ENCODE data around the gene TFB1M. TPM values are rescaled to one million over a fixed set of nuclear protein-coding genes. Genes with fewer than 3 reads are reported as not detected.
A peak's percentile ranks its signal among the peaks of the same experiment; 100 is the strongest.
"Not testable (repeated sequence)": the region's sequence is repeated elsewhere in the genome, so short reads cannot be mapped to it uniquely, and the experiment has no call there.

Gene TFB1M
- total RNA-seq, 1 donor from 2014 or later: 16.8 TPM

GRCh38 chr6:155253337-155253736 is 60.9 kb downstream of the TFB1M start:
- intact Hi-C loops (cut with micrococcal nuclease): no loop called here
- DNase-seq (no peak), ATAC-seq (peak; percentile 61)

GRCh38 chr6:155252581-155252980 is 61.7 kb downstream of the TFB1M start:
- intact Hi-C loops (cut with micrococcal nuclease): no loop called here
- ATAC-seq: no peak
- DNase-seq: no peak

GRCh38 chr6:155250701-155251381 is 63.4 kb downstream of the TFB1M start:
- no peak for DNase-seq
- peak; percentile 71 for ATAC-seq
- intact Hi-C loops (cut with micrococcal nuclease): no loop called here

GRCh38 chr6:155248008-155249001 is 66.0 kb downstream of the TFB1M start:
- intact Hi-C loops (cut with micrococcal nuclease): loop anchor here (5.0 kb wide), 1 partner anchor 71 kb away; no protein-coding TSS in a partner anchor
- ATAC-seq (peak; percentile 41), DNase-seq (no peak)

GRCh38 chr6:155247618-155248007 is 66.7 kb downstream of the TFB1M start:
- intact Hi-C loops (cut with micrococcal nuclease): loop anchor here (5.0 kb wide), 1 partner anchor 70 kb away; no protein-coding TSS in a partner anchor
- DNase-seq: no peak
- ATAC-seq: no peak

- no peak for ATAC-seq
- intact Hi-C loops (cut with micrococcal nuclease): loop anchor here (5.0 kb wide), 1 partner anchor 70 kb away; no protein-coding TSS in a partner anchor
- no peak for DNase-seq
Measured at GRCh38 chr6:155246825-155247224, 67.5 kb downstream of the TFB1M start.

GRCh38 chr6:155245831-155246230 is 68.5 kb downstream of the TFB1M start:
- intact Hi-C loops (cut with micrococcal nuclease): loop anchor here (5.0 kb wide), 1 partner anchor 69 kb away; no protein-coding TSS in a partner anchor
- ATAC-seq (no peak), DNase-seq (no peak)

GRCh38 chr6:155245193-155245592 is 69.1 kb downstream of the TFB1M start:
- no peak for ATAC-seq
- intact Hi-C loops (cut with micrococcal nuclease): loop anchor here (5.0 kb wide), 1 partner anchor 68 kb away; no protein-coding TSS in a partner anchor
- DNase-seq: no peak

GRCh38 chr6:155244434-155244833 is 69.8 kb downstream of the TFB1M start:
- intact Hi-C loops (cut with micrococcal nuclease): no loop called here
- no peak for DNase-seq
- no peak for ATAC-seq

- DNase-seq (no peak), ATAC-seq (no peak)
- intact Hi-C loops (cut with micrococcal nuclease): no loop called here
Measured at GRCh38 chr6:155241966-155242365, 72.3 kb downstream of the TFB1M start.

GRCh38 chr6:155240905-155241600 is 73.2 kb downstream of the TFB1M start:
- no peak for ATAC-seq
- DNase-seq: no peak
- intact Hi-C loops (cut with micrococcal nuclease): no loop called here

GRCh38 chr6:155237613-155238012 is 76.7 kb downstream of the TFB1M start:
- no peak for ATAC-seq
- no peak for DNase-seq
- intact Hi-C loops (cut with micrococcal nuclease): no loop called here

- ATAC-seq (no peak), DNase-seq (no peak)
- intact Hi-C loops (cut with micrococcal nuclease): no loop called here
Measured at GRCh38 chr6:155235087-155235486, 79.2 kb downstream of the TFB1M start.

- intact Hi-C loops (cut with micrococcal nuclease): no loop called here
- DNase-seq (no peak), ATAC-seq (no peak)
Measured at GRCh38 chr6:155234687-155235086, 79.6 kb downstream of the TFB1M start.

GRCh38 chr6:155234167-155234566 is 80.1 kb downstream of the TFB1M start:
- intact Hi-C loops (cut with micrococcal nuclease): no loop called here
- ATAC-seq (no peak), DNase-seq (no peak)

- no peak for DNase-seq
- no peak for ATAC-seq
Measured at GRCh38 chr6:155232848-155233247, 81.4 kb downstream of the TFB1M start.

GRCh38 chr6:155230975-155231374 is 83.3 kb downstream of the TFB1M start:
- ATAC-seq; intact Hi-C loops (cut with micrococcal nuclease); DNase-seq: not testable (repeated sequence)

More at GRCh38 chr6:155232848-155233247, 81.4 kb downstream of the TFB1M start:
- intact Hi-C loops (cut with micrococcal nuclease): no loop called here

- intact Hi-C loops (cut with micrococcal nuclease): no loop called here
- no peak for ATAC-seq
- DNase-seq: no peak
Measured at GRCh38 chr6:155228546-155229166, 85.6 kb downstream of the TFB1M start.

- no peak for DNase-seq
- ATAC-seq: no peak
- intact Hi-C loops (cut with micrococcal nuclease): no loop called here
Measured at GRCh38 chr6:155227046-155227445, 87.2 kb downstream of the TFB1M start.
